Immature natural killer cell (primary cell): Measurements from ENCODE around the gene MDM1. TPM values are rescaled to one million over a fixed set of nuclear protein-coding genes. Genes with fewer than 3 reads are reported as not detected.
A peak's percentile ranks its signal among the peaks of the same experiment; 100 is the strongest.

ENCODE experiments used
- DNase-seq, 3 donors: peaks; one replicate each; pipeline ENCODE4 v3.0.0; 2022; ENCODE audit warnings: mixed read lengths in 1 of 3
- H3K27ac Mint-ChIP-seq, 6 donors: one replicate each; pipeline ENCODE4 v1.8.0; 2020; ENCODE audit warnings: mixed read lengths in 6 of 6, mild to moderate bottlenecking in 5 of 6, inconsistent platforms in 4 of 6, moderate library complexity in 3 of 6
- H3K27me3 Mint-ChIP-seq, 3 donors: one replicate each; pipeline ENCODE4 v1.8.0; 2020 to 2021; ENCODE audit warnings: low read depth in 3 of 3, mild to moderate bottlenecking in 3 of 3, mixed read lengths in 3 of 3, moderate library complexity in 3 of 3, inconsistent platforms in 1 of 3
- H3K36me3 Mint-ChIP-seq, 3 donors: one replicate each; pipeline ENCODE4 v1.8.0; 2020; ENCODE audit warnings: mixed read lengths in 3 of 3, inconsistent platforms in 2 of 3, mild to moderate bottlenecking in 2 of 3
- H3K4me1 Mint-ChIP-seq, 2 donors: one replicate each; pipeline ENCODE4 v1.8.0; 2020; ENCODE audit warnings: inconsistent platforms in 2 of 2, mild to moderate bottlenecking in 2 of 2, mixed read lengths in 2 of 2, moderate library complexity in 1 of 2
- H3K4me3 Mint-ChIP-seq, 5 donors: one replicate each; pipeline ENCODE4 v1.8.0; 2020; ENCODE audit warnings: mild to moderate bottlenecking in 5 of 5, mixed read lengths in 5 of 5, inconsistent platforms in 3 of 5, moderate library complexity in 3 of 5
- H3K9me3 Mint-ChIP-seq, 6 donors: one replicate each; pipeline ENCODE4 v1.8.0; 2020; ENCODE audit warnings: mild to moderate bottlenecking in 6 of 6, mixed read lengths in 6 of 6, inconsistent platforms in 4 of 6, moderate library complexity in 3 of 6
- polyA plus RNA-seq, 3 donors: library from polyadenylated mRNA; unstranded; fragments of 300-500 nt; fragmentation: Illumina TruSeq; gene quantifications; one replicate each; pipeline ENCODE4 v1.2.3, GENCODE V29; 2021

Gene MDM1
- polyA plus RNA-seq, 3 donors from 2014 or later: 13.6 to 19.8 (median 17.3) TPM

DNA sequence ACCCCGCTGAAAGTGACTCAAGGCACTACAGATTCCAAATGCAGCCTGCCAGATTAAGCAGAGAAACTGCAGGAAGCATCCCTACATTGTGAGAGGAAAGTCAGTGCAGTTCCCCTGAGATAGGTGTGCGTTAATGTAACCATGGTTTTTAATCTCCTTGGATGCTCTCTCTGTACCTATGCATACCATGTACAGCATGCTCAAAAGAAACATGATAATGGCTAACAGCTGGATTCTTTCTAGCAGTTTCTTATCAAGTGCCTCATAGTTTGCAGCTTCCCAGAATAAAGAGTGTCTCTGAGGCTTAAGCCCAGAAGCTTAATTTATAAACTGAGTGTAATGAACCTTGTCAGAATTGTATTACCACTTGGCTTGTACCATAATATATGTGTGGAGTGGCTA is 17.1 kb upstream of the MDM1 start:
- Mint-ChIP-seq H3K27ac (no peak overlapping the region), H3K4me1 (peaks cover 10 to 18% of the 10 kb centered on the region in 2 donors), H3K4me3 (no peak overlapping the region), H3K9me3 (no peaks in the 10 kb centered on the region), H3K36me3 (peaks cover 0 to 4% (median 4%) of the 10 kb centered on the region in 3 donors), H3K27me3 (peaks cover 0 to 1% (median 0%) of the 10 kb centered on the region in 3 donors)
- no peak for DNase-seq

- Mint-ChIP-seq H3K27me3 (peaks cover 0 to 1% (median 0%) of the 10 kb centered on the region in 3 donors), H3K4me3 (no peak overlapping the region), H3K4me1 (peaks cover 10 to 18% of the 10 kb centered on the region in 2 donors), H3K27ac (no peak overlapping the region), H3K36me3 (peaks cover 0 to 4% (median 3%) of the 10 kb centered on the region in 3 donors), H3K9me3 (no peaks in the 10 kb centered on the region)
- DNase-seq: no peak
These were observed 16.3 kb upstream of the MDM1 start for GRCh38 chr12:68348419-68348818.

GRCh38 chr12:68345763-68346162 is 13.6 kb upstream of the MDM1 start:
- Mint-ChIP-seq H3K27me3 (peaks cover 0 to 2% (median 1%) of the 10 kb centered on the region in 3 donors), H3K4me3 (no peak overlapping the region), H3K9me3 (no peaks in the 10 kb centered on the region), H3K27ac (peak overlapping the region in 1 of 6 donors; percentile 2), H3K36me3 (peaks cover 0 to 4% (median 0%) of the 10 kb centered on the region in 3 donors), H3K4me1 (peaks cover 10 to 18% of the 10 kb centered on the region in 2 donors)
- no peak for DNase-seq

GRCh38 chr12:68344126-68344525 is 12.0 kb upstream of the MDM1 start:
- DNase-seq: no peak
- no peak overlapping the region for H3K27ac Mint-ChIP-seq
- H3K27me3 Mint-ChIP-seq: peaks cover 0 to 2% (median 0%) of the 10 kb centered on the region in 3 donors
- no peaks in the 10 kb centered on the region for H3K9me3 Mint-ChIP-seq
- peaks cover 0 to 4% (median 0%) of the 10 kb centered on the region in 3 donors for H3K36me3 Mint-ChIP-seq
- H3K4me3 Mint-ChIP-seq: no peak overlapping the region
- H3K4me1 Mint-ChIP-seq: peaks cover 10 to 18% of the 10 kb centered on the region in 2 donors

DNA sequence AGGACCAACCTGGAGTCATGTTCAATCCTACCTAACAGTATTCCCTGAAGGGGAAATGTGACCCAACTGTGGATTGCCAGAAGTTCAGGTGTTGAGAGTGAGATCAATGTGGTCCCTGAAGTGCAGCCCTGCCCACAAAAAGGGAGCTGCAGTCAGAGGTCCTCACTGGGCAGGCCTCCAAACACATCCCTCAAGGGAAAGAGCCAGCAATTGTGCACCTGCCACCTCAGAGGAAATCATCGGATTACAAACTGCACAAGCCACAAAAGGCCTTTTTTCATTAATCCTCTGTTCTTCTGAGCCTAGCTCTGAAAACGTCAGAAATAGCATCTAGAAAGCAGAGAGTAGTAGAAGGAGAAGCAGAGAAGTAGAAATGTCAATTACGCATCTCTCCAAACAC is 10.8 kb upstream of the MDM1 start:
- peaks cover 0 to 2% (median under 1%) of the 10 kb centered on the region in 3 donors for H3K27me3 Mint-ChIP-seq
- no peak for DNase-seq
- no peak overlapping the region for H3K4me3 Mint-ChIP-seq
- H3K36me3 Mint-ChIP-seq: peaks cover 0 to 4% (median 0%) of the 10 kb centered on the region in 3 donors
- no peaks in the 10 kb centered on the region for H3K9me3 Mint-ChIP-seq
- H3K4me1 Mint-ChIP-seq: peaks cover 10 to 18% of the 10 kb centered on the region in 2 donors
- H3K27ac Mint-ChIP-seq: no peak overlapping the region

DNA sequence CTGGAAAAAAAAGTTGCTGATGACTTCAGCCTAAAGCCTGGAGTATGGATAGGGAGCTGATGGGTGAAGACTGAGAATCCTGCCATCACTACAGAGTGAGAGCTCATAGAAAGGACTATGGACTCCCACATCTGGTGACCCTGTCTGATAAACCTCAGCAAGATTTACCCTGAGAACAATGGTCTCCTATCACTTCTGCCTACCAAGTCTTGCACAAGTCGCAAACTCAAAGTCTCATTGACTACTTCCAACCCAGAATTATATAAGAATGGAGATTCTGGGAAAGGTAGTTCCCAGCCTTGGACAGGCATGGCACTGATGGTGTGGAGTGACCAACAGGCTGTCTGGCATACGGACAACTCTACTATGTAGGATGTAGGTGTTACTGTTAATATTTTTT is 9.7 kb upstream of the MDM1 start:
- H3K27ac Mint-ChIP-seq: no peak overlapping the region
- H3K36me3 Mint-ChIP-seq: peaks cover 0 to under 1% (median 0%) of the 10 kb centered on the region in 3 donors
- H3K27me3 Mint-ChIP-seq: peaks cover 2% of the 10 kb centered on the region in 3 donors
- peaks cover 10 to 13% of the 10 kb centered on the region in 2 donors for H3K4me1 Mint-ChIP-seq
- H3K4me3 Mint-ChIP-seq: no peak overlapping the region
- H3K9me3 Mint-ChIP-seq: no peaks in the 10 kb centered on the region
- DNase-seq: no peak

- no peak for DNase-seq
- Mint-ChIP-seq H3K27ac (no peak overlapping the region), H3K4me3 (no peak overlapping the region), H3K27me3 (peaks cover 2% of the 10 kb centered on the region in 3 donors), H3K9me3 (no peaks in the 10 kb centered on the region), H3K4me1 (peaks cover 3% of the 10 kb centered on the region in 2 donors), H3K36me3 (no peaks in the 10 kb centered on the region)
These were observed 8.5 kb upstream of the MDM1 start for GRCh38 chr12:68340404-68341270.

- no peaks in the 10 kb centered on the region for H3K36me3 Mint-ChIP-seq
- no peak overlapping the region for H3K4me3 Mint-ChIP-seq
- peaks cover 22 to 26% of the 10 kb centered on the region in 2 donors for H3K4me1 Mint-ChIP-seq
- H3K9me3 Mint-ChIP-seq: no peaks in the 10 kb centered on the region
- H3K27ac Mint-ChIP-seq: no peak overlapping the region
- H3K27me3 Mint-ChIP-seq: peaks cover 2 to 6% (median 2%) of the 10 kb centered on the region in 3 donors
- DNase-seq: no peak
These were observed 4.7 kb upstream of the MDM1 start for GRCh38 chr12:68336889-68337303.

DNA sequence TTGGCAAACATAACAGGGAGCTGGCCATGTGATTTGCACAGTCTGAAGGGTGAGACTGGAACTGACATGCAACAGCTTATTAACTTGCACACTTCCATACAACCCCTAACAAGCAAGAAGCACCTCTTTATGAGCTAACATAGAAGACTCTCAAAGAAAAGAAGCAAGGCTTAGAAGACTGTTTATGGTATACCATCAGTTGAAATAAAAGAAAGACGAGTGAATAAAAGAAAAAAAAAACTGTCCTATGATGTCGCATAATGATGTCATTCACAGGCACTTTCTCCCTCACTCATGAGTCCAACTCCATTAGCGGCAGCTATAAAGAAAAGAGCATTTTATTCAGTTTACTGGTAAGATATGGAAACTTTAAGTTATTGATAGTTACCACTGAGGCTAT is 3.3 kb upstream of the MDM1 start:
- H3K9me3 Mint-ChIP-seq: no peaks in the 10 kb centered on the region
- peaks cover 2 to 6% (median 2%) of the 10 kb centered on the region in 3 donors for H3K27me3 Mint-ChIP-seq
- H3K27ac Mint-ChIP-seq: no peak overlapping the region
- no peaks in the 10 kb centered on the region for H3K36me3 Mint-ChIP-seq
- no peak overlapping the region for H3K4me3 Mint-ChIP-seq
- H3K4me1 Mint-ChIP-seq: peaks cover 33 to 36% of the 10 kb centered on the region in 2 donors
- no peak for DNase-seq

- peak; percentile 28 to 36 (median 29) for DNase-seq
- Mint-ChIP-seq H3K9me3 (no peaks in the 10 kb centered on the region), H3K4me1 (peaks cover 33 to 40% of the 10 kb centered on the region in 2 donors), H3K27ac (peak overlapping the region; percentile 5 to 88 (median 82)), H3K4me3 (peak overlapping the region; percentile 36 to 92 (median 53)), H3K27me3 (peaks cover 2 to 6% (median 2%) of the 10 kb centered on the region in 3 donors), H3K36me3 (peaks cover 0 to 3% (median 3%) of the 10 kb centered on the region in 3 donors)
These were observed 2.0 kb upstream of the MDM1 start for GRCh38 chr12:68334132-68334531.

GRCh38 chr12:68332728-68333630 is 817 bp upstream of the MDM1 start:
- Mint-ChIP-seq H3K4me1 (peaks cover 33 to 44% of the 10 kb centered on the region in 2 donors), H3K9me3 (no peaks in the 10 kb centered on the region), H3K4me3 (peak overlapping the region; percentile 89 to 92 (median 90)), H3K27me3 (peaks cover 2 to 6% (median 2%) of the 10 kb centered on the region in 3 donors), H3K27ac (peak overlapping the region; percentile 85 to 92 (median 88)), H3K36me3 (peaks cover 0 to 8% (median 3%) of the 10 kb centered on the region in 3 donors)
- no peak for DNase-seq

DNA sequence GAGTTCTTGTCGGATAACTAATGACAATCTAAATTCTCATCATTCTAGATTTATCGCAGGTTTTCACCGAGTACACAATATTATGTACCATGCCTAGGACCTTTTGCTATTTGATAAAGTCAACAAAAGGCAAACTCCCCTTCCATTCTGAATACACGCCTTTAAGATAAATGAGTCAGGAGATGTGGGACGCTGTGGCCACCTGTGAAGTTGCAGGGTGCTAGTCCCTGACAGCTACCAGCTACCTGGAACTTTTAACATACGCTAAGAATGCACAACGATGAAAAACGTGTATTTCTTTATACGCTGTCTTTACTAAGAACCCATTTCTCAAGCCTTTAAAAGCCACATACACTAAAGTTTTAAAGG is 678 bp downstream of the MDM1 start:
- no peaks in the 10 kb centered on the region for H3K9me3 Mint-ChIP-seq
- H3K4me1 Mint-ChIP-seq: peaks cover 33 to 44% of the 10 kb centered on the region in 2 donors
- H3K27me3 Mint-ChIP-seq: peaks cover 0 to 4% (median 2%) of the 10 kb centered on the region in 3 donors
- H3K27ac Mint-ChIP-seq: peak overlapping the region; percentile 80 to 92 (median 87)
- H3K36me3 Mint-ChIP-seq: peaks cover 0 to 13% (median 7%) of the 10 kb centered on the region in 3 donors
- peak overlapping the region; percentile 89 to 92 (median 90) for H3K4me3 Mint-ChIP-seq
- no peak for DNase-seq

DNA sequence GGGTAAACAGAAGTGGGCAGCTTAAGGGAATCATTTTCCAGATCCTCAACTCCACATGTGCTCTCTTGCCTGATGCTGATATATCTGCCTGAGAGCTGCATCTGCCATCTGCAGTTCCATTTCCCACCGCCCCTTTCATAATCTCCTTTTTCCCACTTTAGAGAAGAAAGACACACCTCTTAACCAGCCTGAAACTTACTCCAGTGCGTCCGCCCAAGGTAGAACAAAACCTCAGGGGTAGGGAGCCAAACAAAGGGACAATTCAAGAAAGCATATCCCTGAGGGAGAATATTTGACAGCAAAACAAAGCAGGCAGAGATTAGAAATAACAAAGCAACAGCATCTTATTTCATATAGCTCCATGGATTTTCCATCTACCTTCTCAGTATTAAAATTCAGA is 4.3 kb downstream of the MDM1 start:
- Mint-ChIP-seq H3K4me3 (no peak overlapping the region), H3K4me1 (peaks cover 16 to 25% of the 10 kb centered on the region in 2 donors), H3K27me3 (peaks cover 0 to 4% (median 2%) of the 10 kb centered on the region in 3 donors)

More for the DNA sequence above, 4.3 kb downstream of the MDM1 start:
- H3K27ac Mint-ChIP-seq: no peak overlapping the region
- H3K36me3 Mint-ChIP-seq: peaks cover 7 to 28% (median 13%) of the 10 kb centered on the region in 3 donors
- no peaks in the 10 kb centered on the region for H3K9me3 Mint-ChIP-seq
- DNase-seq: no peak
